LNCAP (cell line): ENCODE measurements around the gene MVB12B.

ENCODE experiments used
- TF ChIP-seq, protein P1 (sequence below): fragments of 450-650 bp; IDR thresholded peaks from 2 replicates; pipeline ENCODE4 v1.5.1; 2017; ENCODE audit warnings: mild to moderate bottlenecking

The MVB12B gene

DNA sequence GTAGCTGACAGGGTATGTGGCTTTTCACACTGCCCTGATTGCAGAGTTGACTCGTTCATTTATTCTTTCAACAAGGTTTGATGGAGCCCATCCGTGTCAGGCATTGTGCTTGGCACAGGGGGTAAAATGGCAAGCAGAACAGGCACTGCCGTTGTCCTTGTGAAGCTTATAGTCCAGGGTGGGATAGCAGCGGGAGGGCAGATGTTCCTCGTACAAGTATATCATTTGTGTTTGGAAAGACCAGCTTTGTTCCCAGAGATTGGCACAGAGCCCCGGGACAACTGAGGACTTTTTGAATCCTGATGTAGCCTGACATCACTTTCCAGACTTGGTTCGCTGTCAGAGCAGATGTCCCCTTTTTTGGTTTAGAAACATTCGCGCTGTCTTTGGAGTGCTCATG is 50.9 kb downstream of the MVB12B start:
- TF ChIP-seq, protein P1, sequence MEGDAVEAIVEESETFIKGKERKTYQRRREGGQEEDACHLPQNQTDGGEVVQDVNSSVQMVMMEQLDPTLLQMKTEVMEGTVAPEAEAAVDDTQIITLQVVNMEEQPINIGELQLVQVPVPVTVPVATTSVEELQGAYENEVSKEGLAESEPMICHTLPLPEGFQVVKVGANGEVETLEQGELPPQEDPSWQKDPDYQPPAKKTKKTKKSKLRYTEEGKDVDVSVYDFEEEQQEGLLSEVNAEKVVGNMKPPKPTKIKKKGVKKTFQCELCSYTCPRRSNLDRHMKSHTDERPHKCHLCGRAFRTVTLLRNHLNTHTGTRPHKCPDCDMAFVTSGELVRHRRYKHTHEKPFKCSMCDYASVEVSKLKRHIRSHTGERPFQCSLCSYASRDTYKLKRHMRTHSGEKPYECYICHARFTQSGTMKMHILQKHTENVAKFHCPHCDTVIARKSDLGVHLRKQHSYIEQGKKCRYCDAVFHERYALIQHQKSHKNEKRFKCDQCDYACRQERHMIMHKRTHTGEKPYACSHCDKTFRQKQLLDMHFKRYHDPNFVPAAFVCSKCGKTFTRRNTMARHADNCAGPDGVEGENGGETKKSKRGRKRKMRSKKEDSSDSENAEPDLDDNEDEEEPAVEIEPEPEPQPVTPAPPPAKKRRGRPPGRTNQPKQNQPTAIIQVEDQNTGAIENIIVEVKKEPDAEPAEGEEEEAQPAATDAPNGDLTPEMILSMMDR: no peak

DNA sequence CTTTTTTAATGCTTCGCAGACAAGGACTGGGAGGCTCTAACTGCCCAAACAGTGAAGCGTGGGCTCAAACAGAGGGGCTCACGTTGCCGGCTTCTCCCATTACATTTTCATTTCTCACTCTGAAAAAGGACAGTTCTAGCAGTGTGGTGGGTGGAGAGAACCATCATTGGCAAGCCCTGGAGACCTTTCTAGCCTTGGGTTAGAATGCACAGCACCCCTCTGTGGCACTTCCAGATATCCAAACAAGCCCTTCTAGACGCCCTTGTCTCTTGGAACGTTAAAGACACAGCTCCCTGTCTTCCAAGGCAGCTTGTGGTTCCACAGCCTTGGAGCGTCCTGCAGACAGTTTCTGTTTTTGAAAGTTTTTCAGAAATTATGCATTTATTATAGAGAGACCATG is 52.1 kb downstream of the MVB12B start:
- TF ChIP-seq, protein P1: no peak

DNA sequence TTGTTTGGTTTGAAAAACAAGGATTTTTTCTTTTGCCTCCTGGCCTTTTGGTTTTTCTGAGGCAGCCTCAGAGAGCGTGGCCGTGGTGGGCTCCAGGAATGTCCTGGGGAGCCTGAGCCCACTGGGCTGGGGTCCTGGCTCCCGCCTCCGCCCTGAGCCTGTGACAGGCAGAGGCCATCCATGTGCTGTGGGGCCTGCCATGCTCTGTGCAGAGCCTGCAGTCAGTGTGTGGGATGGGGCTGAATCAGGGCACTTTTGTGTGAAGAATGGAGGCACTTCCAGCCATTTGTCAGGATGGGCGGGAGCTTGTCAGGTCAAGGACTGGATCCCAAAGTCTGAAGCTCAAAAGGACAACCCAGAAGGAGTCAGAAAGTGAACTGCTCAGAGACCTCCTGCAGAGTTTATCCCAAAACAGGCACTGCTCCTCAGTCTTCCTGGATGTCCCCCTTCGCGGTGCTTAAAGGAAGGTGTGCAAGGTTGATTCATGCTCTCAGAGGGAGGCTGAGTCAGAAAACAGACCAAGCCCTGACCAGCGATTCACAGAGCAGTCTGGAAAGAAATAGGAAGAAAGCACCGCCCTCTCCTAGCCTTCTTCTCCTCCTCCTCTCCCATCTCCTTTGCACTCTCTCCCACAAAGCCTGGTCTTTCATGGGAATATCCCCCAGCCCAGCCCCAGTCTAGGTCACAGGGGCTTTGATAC is 53.2 kb downstream of the MVB12B start:
- TF ChIP-seq, protein P1: no peak

DNA sequence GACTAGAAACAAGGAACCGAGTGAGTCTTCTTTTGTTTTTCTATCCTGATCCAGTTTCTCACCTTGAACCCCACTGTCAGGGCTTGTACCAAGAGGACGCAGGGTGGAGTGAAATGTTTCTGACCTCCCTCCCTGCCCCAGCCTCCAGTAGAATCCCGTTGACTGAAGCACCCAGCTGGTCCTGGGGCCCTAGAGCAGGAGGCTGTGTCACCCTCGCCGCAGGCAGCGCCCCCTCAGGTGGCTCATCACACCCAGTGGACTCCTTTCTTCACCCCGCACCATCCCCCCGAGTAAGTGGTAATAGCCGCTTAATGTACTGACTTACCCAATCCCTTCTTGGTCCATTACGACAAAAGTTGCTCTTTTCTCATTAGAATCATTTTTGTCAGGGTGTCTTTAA is 53.8 kb downstream of the MVB12B start:
- TF ChIP-seq, protein P1: no peak

DNA sequence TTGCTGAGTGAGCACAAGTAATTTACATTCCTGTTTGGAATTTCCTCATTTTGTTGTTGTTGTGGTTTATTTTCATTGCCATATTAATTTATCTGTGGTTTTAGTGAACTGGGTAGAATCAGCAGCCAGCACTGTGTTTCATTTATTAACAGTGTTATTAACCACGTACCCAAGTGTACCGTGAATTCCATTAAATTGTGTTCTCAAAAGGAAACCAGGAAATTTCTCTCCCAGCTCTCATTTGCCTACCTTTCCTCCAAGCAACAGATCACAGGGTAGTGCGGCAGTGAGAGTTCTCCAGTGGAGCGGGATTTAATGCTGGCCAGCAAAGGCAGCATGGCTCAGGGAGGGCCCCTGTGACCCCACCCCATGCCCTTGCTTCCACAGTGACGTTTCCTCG is 54.6 kb downstream of the MVB12B start:
- TF ChIP-seq, protein P1: no peak

DNA sequence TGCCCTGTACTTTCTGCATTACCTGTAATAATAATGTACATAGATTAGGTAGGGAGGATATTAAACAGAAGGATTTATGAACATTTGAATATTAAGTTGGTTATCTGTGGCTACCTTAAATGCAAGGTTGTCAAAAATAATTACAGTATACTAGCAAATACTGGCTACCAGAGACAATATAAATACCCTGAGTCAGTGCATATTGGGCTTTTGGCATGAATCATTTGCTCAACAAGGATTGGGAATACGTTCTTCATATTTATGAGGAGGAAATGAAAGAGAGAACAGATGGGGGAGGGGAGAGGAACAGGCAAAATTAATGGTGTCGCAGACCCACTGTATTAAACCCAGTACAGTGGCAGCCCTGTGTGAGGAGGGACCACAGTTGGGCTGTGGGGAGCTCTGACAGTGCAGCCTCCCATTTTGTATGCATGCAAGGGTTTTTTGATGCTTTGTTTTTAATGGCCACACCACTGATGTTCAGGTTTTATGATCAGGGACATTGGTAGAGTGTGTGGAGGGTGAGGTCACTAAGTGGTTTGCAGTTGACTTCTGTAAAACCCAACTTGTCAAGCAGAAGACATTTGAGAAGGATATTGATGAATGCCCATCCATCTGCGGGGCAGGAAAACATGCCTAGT is 56.9 kb downstream of the MVB12B start:
- TF ChIP-seq, protein P1: no peak

DNA sequence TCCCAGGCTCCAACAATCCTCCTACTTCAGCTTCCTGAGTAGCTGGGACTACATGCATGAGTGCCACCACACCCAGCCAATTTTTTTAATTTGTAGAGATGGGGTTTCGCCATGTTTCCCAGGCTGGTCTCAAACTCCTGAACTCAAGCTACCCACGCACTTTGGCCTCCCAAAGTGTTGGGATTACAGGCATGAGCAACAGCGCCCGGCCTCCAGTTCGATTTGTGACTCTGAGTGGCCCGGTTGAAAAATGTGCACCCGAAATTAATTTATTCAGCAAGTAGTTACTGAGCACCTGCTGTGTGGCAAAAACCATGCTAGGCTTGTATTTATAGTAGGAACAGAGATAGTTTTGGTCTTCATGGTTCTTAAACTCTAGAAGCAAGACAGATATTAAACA is 58.3 kb downstream of the MVB12B start:
- TF ChIP-seq, protein P1: no peak

DNA sequence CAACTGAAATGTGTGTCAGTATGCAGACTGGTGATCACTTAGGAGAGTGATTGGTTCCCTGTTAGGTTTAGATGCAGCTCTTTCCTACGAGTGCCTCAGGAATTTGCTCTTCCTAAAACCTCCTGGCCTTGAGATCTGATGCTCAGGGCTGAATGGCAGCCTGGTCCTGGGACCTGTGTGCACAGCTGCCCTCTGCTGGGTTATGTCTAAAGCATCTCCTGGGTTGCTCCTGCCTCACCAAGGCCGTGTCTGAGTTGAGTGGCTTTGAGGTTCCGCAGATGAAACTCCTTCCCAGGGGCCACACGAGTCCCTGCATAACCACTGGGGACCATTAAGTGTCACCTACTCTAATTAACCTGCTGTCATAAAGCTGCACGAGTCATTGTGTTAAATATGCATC is 59.5 kb downstream of the MVB12B start:
- TF ChIP-seq, protein P1: no peak; the same call in 1 of the 2 replicates
